DND-41 (cell line): ENCODE results near the gene NLRP7.

Experiments used
- CTCF ChIP-seq: IDR thresholded peaks from 2 replicates; pipeline ENCODE4 v1.5.1; 2012; ENCODE audit warnings: borderline replicate concordance, low read length, moderate library complexity, mild to moderate bottlenecking; ENCODE audit not compliant: poor library complexity, severe bottlenecking; ENCODE audit errors: extremely low read depth
- EZH2 ChIP-seq: IDR thresholded peaks from 3 replicates; pipeline ENCODE4 v1.6.1; 2012; ENCODE audit warnings: borderline replicate concordance, low read depth, mild to moderate bottlenecking, moderate library complexity, low read length, inconsistent platforms; ENCODE audit not compliant: severe bottlenecking

- TF ChIP-seq CTCF (no peak), EZH2 (no peak)
These were observed 45.3 kb downstream of the NLRP7 start for GRCh38 chr19:54902061-54902460.
